GM12878 (cell line): Measurements from ENCODE around the gene FANK1.

Experiments used
- ATF7 ChIP-seq: fragments of 450-650 bp; IDR thresholded peaks from 2 replicates; pipeline ENCODE4 v1.6.1; 2016; ENCODE audit warnings: low read depth, mild to moderate bottlenecking
- BHLHE40 ChIP-seq, 2 experiments: fragments of 450-650 bp in 1 of 2; IDR thresholded peaks; 2 replicates each; pipeline ENCODE4 v1.6.1; 2011 to 2017; ENCODE audit warnings: low read depth in 2 of 2, borderline replicate concordance in 1 of 2, improper control_type of control experiment in 1 of 2, low read length in 1 of 2, mild to moderate bottlenecking in 1 of 2
- EGR1 ChIP-seq, 2 experiments: IDR thresholded peaks; 1 replicate in 1 of 2; 2 replicates in 1 of 2; pipeline ENCODE4 v1.6.1; 2011 to 2012; ENCODE audit warnings: low read depth in 2 of 2, low read length in 2 of 2, borderline replicate concordance in 1 of 2, mild to moderate bottlenecking in 1 of 2, moderate library complexity in 1 of 2
- MYB ChIP-seq: fragments of 150-350 bp; IDR thresholded peaks from 2 replicates; pipeline ENCODE4 v1.6.1; 2014; ENCODE audit warnings: mild to moderate bottlenecking, low read depth, low read length, borderline replicate concordance
- POLR2A ChIP-seq: IDR thresholded peaks from 2 replicates; pipeline ENCODE4 v1.6.1; 2011; ENCODE audit warnings: low read depth, mild to moderate bottlenecking, low read length
- TCF12 ChIP-seq: IDR thresholded peaks from 2 replicates; pipeline ENCODE4 v1.6.1; 2011; ENCODE audit warnings: low read depth, mild to moderate bottlenecking, low read length
- ZNF207 ChIP-seq: fragments of 450-650 bp; IDR thresholded peaks from 2 replicates; pipeline ENCODE4 v1.6.1; 2014; ENCODE audit warnings: antibody characterized with exemption, mild to moderate bottlenecking, borderline replicate concordance
- TF ChIP-seq, protein P1 (sequence below), 3 experiments: IDR thresholded peaks in 2 of 3; conservative IDR thresholded peaks in 1 of 3; 2 replicates each; pipeline ENCODE4 v1.5.1; 2011; ENCODE audit warnings: low read depth in 3 of 3, low read length in 3 of 3, mild to moderate bottlenecking in 3 of 3, control low read depth in 2 of 3, moderate library complexity in 2 of 3, inconsistent platforms in 1 of 3, mixed read lengths in 1 of 3; ENCODE audit not compliant: control insufficient read depth in 2 of 3, insufficient read depth in 1 of 3; ENCODE audit errors: extremely low read depth in 1 of 3

DNA sequence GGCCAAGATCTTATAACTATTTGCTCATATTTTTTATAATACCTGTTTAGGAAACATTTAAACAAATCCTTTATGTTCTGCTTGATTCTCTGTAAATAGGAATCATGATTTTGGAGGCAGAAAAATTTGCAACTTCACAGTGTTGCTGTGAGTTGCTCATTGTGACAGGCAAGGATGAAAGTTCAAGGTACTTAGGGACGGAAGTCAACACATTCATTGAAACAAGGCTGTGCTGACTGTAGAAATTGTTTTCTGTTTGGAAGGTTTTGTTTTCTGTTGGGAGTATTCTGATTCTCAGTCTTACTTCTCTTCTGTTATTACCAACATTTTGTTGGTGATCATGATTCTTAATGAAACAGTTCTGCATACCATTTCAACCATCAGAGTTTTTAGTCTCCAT lies 54.9 kb downstream of the FANK1 start:
- TF ChIP-seq MYB (no peak), TCF12 (no peak), ZNF207 (no peak), ATF7 (no peak), BHLHE40 (IDR thresholded peaks at IDR 0.05; ENCODE audit: borderline replicate concordance in 1 of 2, low read depth in 2 of 2, low read length in 1 of 2) (no peak), EGR1 (IDR thresholded peaks at IDR 0.05; ENCODE audit: borderline replicate concordance in 1 of 2, low read depth in 2 of 2, low read length in 2 of 2) (no peak), POLR2A (no peak)
- TF ChIP-seq, protein P1, sequence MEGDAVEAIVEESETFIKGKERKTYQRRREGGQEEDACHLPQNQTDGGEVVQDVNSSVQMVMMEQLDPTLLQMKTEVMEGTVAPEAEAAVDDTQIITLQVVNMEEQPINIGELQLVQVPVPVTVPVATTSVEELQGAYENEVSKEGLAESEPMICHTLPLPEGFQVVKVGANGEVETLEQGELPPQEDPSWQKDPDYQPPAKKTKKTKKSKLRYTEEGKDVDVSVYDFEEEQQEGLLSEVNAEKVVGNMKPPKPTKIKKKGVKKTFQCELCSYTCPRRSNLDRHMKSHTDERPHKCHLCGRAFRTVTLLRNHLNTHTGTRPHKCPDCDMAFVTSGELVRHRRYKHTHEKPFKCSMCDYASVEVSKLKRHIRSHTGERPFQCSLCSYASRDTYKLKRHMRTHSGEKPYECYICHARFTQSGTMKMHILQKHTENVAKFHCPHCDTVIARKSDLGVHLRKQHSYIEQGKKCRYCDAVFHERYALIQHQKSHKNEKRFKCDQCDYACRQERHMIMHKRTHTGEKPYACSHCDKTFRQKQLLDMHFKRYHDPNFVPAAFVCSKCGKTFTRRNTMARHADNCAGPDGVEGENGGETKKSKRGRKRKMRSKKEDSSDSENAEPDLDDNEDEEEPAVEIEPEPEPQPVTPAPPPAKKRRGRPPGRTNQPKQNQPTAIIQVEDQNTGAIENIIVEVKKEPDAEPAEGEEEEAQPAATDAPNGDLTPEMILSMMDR (IDR thresholded peaks at IDR 0.05 in 2 of 3, conservative IDR thresholded peaks at IDR 0.05 in 1 of 3; ENCODE audit: control insufficient read depth in 2 of 3, extremely low read depth in 1 of 3, insufficient read depth in 1 of 3, low read depth in 3 of 3, low read length in 3 of 3), result no peak
